ENCODE data around the gene ITGA11. TPM values are rescaled to one million over a fixed set of nuclear protein-coding genes. Genes with fewer than 3 reads are reported as not detected.

Gene ITGA11
- total RNA-seq, 4 donors from 2014 or later, result 0.83 to 3.6 (median 2.0) TPM

- no peak for DNase-seq (ENCODE audit: low spot score in 2 of 2)
- peak overlapping the region; percentile 75 for H3K27ac ChIP-seq
- no peaks in the 10 kb centered on the region for H3K9me3 ChIP-seq
Observed at GRCh38 chr15:68341760-68342725, 89.9 kb downstream of the ITGA11 start.

GRCh38 chr15:68340726-68341671 lies 91.0 kb downstream of the ITGA11 start:
- Histone ChIP-seq H3K4me1 (peaks cover 39% of the 10 kb centered on the region), H3K27ac (peak overlapping the region; percentile 75), H3K9me3 (no peaks in the 10 kb centered on the region), H3K27me3 (no peaks in the 10 kb centered on the region), H3K4me3 (no peak overlapping the region), H3K36me3 (no peaks in the 10 kb centered on the region)
- TF ChIP-seq, protein P1, sequence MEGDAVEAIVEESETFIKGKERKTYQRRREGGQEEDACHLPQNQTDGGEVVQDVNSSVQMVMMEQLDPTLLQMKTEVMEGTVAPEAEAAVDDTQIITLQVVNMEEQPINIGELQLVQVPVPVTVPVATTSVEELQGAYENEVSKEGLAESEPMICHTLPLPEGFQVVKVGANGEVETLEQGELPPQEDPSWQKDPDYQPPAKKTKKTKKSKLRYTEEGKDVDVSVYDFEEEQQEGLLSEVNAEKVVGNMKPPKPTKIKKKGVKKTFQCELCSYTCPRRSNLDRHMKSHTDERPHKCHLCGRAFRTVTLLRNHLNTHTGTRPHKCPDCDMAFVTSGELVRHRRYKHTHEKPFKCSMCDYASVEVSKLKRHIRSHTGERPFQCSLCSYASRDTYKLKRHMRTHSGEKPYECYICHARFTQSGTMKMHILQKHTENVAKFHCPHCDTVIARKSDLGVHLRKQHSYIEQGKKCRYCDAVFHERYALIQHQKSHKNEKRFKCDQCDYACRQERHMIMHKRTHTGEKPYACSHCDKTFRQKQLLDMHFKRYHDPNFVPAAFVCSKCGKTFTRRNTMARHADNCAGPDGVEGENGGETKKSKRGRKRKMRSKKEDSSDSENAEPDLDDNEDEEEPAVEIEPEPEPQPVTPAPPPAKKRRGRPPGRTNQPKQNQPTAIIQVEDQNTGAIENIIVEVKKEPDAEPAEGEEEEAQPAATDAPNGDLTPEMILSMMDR (IDR thresholded peaks at IDR 0.05), result no peak
- TF ChIP-seq POLR2A (IDR thresholded peaks at IDR 0.05) (no peak), POLR2AphosphoS5 (IDR thresholded peaks at IDR 0.05) (no peak), EP300 (IDR thresholded peaks at IDR 0.05) (no peak)
- DNase-seq (ENCODE audit: low spot score in 2 of 2), result no peak
- 70% methylated on average over 15 of the region's 15 CpGs for WGBS

More at GRCh38 chr15:68341760-68342725, 89.9 kb downstream of the ITGA11 start:
- no peak for TF ChIP-seq POLR2A (IDR thresholded peaks at IDR 0.05)
- TF ChIP-seq, protein P1 (IDR thresholded peaks at IDR 0.05), result no peak
- TF ChIP-seq EP300 (IDR thresholded peaks at IDR 0.05), result no peak
- TF ChIP-seq POLR2AphosphoS5 (IDR thresholded peaks at IDR 0.05), result no peak
- Histone ChIP-seq H3K4me1 (peaks cover 39% of the 10 kb centered on the region), H3K36me3 (no peaks in the 10 kb centered on the region), H3K27me3 (no peaks in the 10 kb centered on the region), H3K4me3 (no peak overlapping the region)
- 77% methylated on average over 11 of the region's 17 CpGs for WGBS

GRCh38 chr15:68339481-68339880 lies 92.5 kb downstream of the ITGA11 start:
- no peak for DNase-seq (ENCODE audit: low spot score in 2 of 2)
- Histone ChIP-seq H3K9me3 (no peaks in the 10 kb centered on the region), H3K27ac (no peak overlapping the region), H3K36me3 (no peaks in the 10 kb centered on the region), H3K4me3 (no peak overlapping the region), H3K27me3 (no peaks in the 10 kb centered on the region), H3K4me1 (peaks cover 50% of the 10 kb centered on the region)
- TF ChIP-seq POLR2A (IDR thresholded peaks at IDR 0.05) (no peak), POLR2AphosphoS5 (IDR thresholded peaks at IDR 0.05) (no peak), EP300 (IDR thresholded peaks at IDR 0.05) (no peak)
- TF ChIP-seq, protein P1 (IDR thresholded peaks at IDR 0.05), result no peak
- WGBS, result 80% methylated on average over 2 of the region's 10 CpGs

- no peaks in the 10 kb centered on the region for H3K36me3 ChIP-seq
- H3K27ac ChIP-seq, result no peak overlapping the region
- no peak for DNase-seq (ENCODE audit: low spot score in 2 of 2)
- 48% methylated on average over 6 of the region's 6 CpGs for WGBS
- peaks cover 46% of the 10 kb centered on the region for H3K4me1 ChIP-seq
- TF ChIP-seq EP300 (IDR thresholded peaks at IDR 0.05) (no peak), POLR2AphosphoS5 (IDR thresholded peaks at IDR 0.05) (no peak), POLR2A (IDR thresholded peaks at IDR 0.05) (no peak)
- H3K9me3 ChIP-seq, result no peaks in the 10 kb centered on the region
- H3K27me3 ChIP-seq, result no peaks in the 10 kb centered on the region
- no peak overlapping the region for H3K4me3 ChIP-seq
Observed at GRCh38 chr15:68337826-68338225, 94.1 kb downstream of the ITGA11 start.

DNA sequence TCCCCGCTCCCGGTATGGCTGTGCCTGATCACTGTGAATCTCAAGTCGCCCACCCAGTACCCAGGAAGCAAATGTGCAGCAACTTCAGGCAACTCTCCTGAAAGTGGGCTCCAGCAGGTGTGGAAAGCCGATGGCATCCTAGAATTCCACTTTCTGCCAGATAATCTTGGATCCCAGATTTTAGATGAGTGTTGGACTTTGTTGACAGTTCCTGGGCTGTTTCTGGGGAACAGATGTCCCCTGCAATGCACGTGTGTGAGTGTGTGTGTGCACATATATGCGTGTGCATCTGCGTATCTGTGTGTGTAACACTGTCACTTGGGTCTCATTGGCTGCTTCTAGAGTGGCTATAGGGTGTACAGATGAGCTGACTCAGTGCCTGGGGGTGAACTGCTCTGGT lies 95.4 kb downstream of the ITGA11 start:
- no peak for DNase-seq (ENCODE audit: low spot score in 2 of 2)
- 90% methylated on average over 7 of the region's 7 CpGs for WGBS
- peaks cover 33% of the 10 kb centered on the region for H3K4me1 ChIP-seq
- no peak overlapping the region for H3K27ac ChIP-seq
- no peaks in the 10 kb centered on the region for H3K36me3 ChIP-seq
- no peak overlapping the region for H3K4me3 ChIP-seq
- TF ChIP-seq POLR2AphosphoS5 (IDR thresholded peaks at IDR 0.05) (no peak), POLR2A (IDR thresholded peaks at IDR 0.05) (no peak), EP300 (IDR thresholded peaks at IDR 0.05) (no peak)
- TF ChIP-seq, protein P1 (IDR thresholded peaks at IDR 0.05), result no peak
- no peaks in the 10 kb centered on the region for H3K9me3 ChIP-seq
- no peaks in the 10 kb centered on the region for H3K27me3 ChIP-seq

Measured in suprapubic skin (tissue), 4 donors.